Transverse colon (tissue), 4 donors: ENCODE data around the gene PLCE1.

Experiments
- EP300 ChIP-seq: sonication (generic); formaldehyde crosslinking; IDR thresholded peaks from one replicate; pipeline ENCODE4 v1.6.1; 2017; ENCODE audit warnings: antibody characterized with exemption, low read depth
- POLR2A ChIP-seq: fragments of 450-650 bp; IDR thresholded peaks from one replicate; pipeline ENCODE4 v1.6.1; 2016; ENCODE audit warnings: antibody characterized with exemption, mild to moderate bottlenecking, moderate library complexity
- POLR2AphosphoS5 ChIP-seq, 3 donors: sonication (generic); formaldehyde crosslinking; IDR thresholded peaks; one replicate each; pipeline ENCODE4 v1.6.1; 2016; ENCODE audit warnings: antibody characterized with exemption in 3 of 3
- TF ChIP-seq, protein P1 (sequence below), 5 experiments: fragments of 200-600 bp in 3 of 5; fragments of 450-650 bp in 2 of 5; sonication (generic) in 3 of 5; IDR thresholded peaks; 1 replicate in 2 of 5; 2 replicates in 3 of 5; pipeline ENCODE4 v1.5.1; 2016 to 2017; ENCODE audit warnings: antibody characterized with exemption in 5 of 5, inconsistent platforms in 3 of 5, mild to moderate bottlenecking in 2 of 5, moderate library complexity in 1 of 5

DNA sequence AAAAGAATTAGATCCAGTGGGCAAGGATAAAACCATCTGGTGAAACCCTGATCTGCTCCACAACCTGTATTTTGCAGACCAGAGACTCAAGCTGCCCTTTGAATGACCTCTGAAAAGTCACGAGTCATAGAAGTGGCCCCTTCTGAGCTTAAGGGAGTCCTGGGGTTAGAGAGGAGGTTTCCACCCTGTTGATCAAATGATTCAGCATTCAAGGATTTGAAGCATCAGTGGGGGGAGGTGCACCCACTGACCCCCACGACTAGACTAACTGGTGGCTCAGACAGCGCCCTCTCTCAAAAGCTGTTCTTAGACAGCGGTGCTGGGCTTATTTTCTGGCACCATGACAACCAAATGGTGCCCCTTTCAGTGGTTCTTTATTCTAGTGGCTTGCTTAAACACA lies 44.3 kb downstream of the PLCE1 start:
- TF ChIP-seq, protein P1, sequence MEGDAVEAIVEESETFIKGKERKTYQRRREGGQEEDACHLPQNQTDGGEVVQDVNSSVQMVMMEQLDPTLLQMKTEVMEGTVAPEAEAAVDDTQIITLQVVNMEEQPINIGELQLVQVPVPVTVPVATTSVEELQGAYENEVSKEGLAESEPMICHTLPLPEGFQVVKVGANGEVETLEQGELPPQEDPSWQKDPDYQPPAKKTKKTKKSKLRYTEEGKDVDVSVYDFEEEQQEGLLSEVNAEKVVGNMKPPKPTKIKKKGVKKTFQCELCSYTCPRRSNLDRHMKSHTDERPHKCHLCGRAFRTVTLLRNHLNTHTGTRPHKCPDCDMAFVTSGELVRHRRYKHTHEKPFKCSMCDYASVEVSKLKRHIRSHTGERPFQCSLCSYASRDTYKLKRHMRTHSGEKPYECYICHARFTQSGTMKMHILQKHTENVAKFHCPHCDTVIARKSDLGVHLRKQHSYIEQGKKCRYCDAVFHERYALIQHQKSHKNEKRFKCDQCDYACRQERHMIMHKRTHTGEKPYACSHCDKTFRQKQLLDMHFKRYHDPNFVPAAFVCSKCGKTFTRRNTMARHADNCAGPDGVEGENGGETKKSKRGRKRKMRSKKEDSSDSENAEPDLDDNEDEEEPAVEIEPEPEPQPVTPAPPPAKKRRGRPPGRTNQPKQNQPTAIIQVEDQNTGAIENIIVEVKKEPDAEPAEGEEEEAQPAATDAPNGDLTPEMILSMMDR (IDR thresholded peaks at IDR 0.05) = no peak
- TF ChIP-seq EP300 (no peak), POLR2AphosphoS5 (IDR thresholded peaks at IDR 0.05) (no peak), POLR2A (no peak)
